GM19023 (cell line): ENCODE data around the gene ZSWIM9.

Source experiments
- ATAC-seq: cut with Tn5 transposase; IDR thresholded peaks from one replicate; pipeline ENCODE4 v1.9.1; 2021; ENCODE audit warnings: mild to moderate bottlenecking, moderate library complexity; ENCODE audit not compliant: unreplicated experiment

Gene ZSWIM9

DNA sequence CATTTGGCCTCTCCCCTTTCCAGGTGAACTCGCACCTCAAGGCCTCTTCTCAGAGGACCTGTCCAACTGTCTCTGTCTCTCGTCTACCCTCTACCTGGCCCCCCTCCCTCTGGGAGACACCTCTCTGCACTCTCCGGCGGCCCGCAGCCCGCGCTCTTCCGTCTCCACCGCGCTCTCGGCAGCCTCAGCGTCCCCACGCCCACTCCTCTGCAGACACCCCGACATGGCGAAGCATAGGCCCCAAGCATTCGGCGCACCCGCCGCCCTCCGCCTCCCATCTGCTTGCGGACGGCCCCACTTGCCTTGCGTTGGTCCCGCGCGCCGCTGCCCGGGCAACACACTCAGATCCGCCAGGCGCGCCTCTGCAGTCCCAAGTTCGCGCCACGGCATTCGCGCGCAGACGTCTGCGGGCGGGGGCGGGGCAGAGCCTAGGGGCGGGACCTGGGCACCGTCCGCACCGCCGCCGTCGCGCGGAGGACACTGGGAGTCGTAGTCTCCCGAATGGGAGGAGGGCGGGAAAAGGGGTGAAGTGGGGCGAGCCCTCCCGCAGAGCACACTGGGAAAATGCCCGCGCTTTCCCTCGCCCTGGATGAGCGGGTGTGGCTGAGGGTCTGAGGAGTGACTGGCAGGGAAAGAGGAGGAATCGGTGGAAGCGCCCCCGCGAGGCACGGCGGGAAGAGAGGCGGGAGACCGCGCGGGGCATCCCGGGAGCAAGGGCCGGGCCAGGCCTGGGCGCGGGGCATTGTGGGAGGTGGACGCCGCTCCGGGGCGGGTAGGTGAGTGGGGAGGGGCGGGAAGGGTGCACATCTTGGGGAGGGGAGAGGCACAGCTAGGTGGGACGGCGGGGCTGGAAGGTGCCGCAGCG, at the start of gene ZSWIM9, which contains the start of gene LIG1:
Gene ZSWIM9, plus strand, starts transcription at position 742 of the 865 bp plus-strand sequence. CDS start 1,123 bp downstream, outside the sequence.
Gene LIG1, minus strand, starts transcription at position 406 of the 865 bp plus-strand sequence. CDS start 4,778 bp downstream, outside the sequence.
- ATAC-seq: peak; percentile 82

DNA sequence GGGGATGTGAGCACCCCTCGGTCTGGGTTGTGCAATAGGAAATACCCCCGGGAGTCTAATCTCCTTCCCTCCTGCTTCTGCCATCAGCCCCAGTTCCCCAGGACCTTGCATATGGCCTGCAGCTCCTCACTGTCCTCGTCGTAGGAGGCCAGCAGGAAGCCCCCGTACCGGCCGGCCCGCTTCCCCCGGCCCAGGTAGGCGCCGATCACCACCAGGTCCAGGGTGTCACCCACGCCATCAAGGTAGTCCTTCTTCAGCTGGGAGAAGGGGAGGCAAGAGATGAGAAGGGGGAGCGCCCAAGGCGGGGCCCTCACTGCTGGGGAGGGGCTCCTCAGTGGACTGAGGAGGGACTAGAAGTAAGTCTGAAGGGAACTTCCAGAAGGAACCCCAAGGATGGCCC, 49.4 kb upstream of the ZSWIM9 start:
- no peak for ATAC-seq

DNA sequence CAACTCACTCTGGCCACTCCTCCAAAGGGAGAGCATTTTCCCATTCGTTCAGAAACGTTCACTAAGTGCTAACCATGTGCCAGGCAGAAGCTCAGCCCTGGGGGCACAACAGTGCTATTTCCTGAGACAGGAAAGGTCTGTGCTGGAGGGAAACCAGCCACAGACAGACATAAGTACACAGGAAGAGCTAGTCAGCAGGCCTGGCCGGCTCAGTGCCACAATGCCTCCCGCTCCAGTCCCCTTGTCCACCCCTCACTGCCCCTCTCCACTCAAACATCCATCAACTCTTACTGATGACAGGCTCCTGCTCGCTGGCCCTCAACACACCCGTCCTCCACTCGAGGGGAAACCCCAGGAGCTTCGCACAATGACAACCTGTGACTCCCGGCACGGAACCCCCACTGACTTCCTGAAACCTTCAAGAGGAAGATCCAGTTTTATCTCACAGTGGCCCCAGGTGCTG, 48.5 kb upstream of the ZSWIM9 start:
- ATAC-seq: no peak

DNA sequence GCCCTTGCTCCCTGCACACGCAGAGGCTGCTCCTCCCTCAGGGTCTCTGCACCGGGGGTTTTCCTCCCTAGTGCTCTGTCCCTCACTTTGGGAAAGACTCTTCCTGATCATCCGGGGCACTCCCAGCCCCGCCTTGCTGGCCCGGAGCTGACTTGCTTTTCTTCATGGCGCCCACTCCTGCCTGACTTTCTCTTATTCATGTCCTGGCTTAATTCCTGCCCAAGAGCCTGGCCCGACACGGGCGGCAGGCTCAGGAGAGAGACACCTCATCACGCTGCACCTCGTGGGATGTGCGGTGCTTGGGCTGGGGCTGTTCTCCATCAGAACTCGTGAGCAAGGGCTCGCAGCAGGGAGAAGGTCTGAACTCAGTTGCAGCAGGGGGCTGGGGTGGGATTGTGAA, 48.1 kb upstream of the ZSWIM9 start:
- ATAC-seq: no peak

DNA sequence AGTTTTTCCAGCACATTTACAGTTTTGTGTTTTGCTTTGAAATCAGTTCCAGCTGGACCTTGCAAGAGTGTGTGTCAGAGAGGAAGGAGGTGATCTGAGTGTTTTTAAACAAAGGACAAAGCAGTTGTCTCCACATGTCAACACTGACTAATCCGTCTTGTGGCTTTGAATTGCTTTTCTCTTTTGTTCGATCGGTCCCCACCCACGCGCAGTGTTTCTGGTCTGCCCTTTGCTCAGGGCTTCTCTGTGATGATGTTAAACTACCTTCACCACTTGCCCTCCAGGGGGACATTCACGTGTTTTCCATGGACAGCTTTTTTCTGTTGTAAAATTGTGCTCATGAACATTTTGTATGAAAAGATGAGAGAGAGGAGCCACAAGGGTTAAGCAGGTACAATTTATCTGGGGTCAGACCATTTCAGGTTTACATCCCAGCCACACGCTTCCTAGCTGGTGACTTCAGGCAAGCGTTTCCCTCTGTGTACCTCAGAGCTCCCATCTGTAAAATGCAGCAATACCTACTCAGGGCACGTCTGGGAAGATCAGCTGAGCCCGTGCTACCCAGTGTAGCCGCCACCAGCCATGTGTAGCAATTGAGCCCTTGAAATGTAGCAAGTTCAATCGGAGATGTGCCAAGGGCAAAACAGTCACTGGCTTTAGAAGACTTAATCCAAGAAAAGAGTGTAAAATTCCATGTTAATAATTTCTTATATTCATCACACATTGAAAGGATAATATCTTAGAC, 46.4 kb upstream of the ZSWIM9 start:
- ATAC-seq: no peak

DNA sequence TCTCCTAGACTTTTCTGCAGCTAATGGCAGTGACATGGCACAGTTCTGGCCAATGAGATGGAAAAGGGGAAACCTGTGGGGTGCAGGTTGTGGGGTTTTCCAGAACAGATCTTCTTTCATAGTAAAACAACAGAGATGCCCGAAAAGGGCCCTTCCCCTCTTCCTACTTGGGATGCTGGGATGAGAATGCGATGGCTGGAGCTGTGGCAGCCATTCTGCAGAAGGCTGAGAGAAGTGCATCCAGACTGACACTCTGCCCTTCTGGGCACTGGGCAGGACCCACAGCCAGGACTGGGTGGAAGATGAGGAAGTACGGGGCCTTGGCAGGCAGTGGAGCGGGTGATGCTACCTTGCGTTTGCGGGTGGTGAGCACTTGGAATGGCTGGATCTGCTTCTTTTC, 42.9 kb upstream of the ZSWIM9 start:
- ATAC-seq: no peak

DNA sequence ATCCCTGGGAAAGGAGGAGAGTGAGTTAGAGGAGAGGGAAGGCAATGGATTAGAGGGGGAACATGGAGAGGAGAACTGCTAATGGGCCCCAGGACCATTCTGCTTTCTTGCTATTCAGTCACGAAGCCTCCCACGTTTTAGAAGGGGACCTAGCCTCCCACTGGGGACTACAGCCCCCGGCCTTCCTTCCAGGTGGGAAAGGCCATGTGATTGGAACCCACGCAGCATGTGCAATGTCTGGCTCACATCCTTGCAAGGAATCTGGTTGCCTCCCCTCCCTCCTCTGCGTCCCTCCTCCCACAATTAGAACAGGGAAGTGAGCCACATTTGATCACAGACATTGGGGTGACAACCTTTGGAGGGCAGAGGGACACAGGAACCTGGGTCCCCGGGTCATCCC, 37.4 kb upstream of the ZSWIM9 start:
- no peak for ATAC-seq

DNA sequence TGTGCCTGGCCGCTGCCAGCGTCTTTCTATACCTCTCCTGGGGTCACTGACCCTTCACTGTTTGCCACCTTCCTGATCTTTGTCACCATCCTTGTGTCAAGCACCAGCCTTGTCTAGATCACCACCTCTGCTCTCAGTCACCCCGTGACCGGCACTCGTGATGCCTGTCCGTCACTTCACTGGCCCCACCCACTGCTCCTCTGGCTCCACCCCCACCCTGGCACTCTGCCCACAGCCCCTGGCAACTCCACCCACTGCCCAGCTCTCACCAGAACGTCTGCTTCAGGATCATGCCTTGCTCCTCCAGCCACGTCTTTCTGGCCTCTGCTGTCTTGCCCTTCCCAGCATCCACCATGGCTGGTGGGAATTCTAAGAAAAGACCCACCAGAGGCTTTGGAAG, 35.1 kb upstream of the ZSWIM9 start:
- no peak for ATAC-seq

DNA sequence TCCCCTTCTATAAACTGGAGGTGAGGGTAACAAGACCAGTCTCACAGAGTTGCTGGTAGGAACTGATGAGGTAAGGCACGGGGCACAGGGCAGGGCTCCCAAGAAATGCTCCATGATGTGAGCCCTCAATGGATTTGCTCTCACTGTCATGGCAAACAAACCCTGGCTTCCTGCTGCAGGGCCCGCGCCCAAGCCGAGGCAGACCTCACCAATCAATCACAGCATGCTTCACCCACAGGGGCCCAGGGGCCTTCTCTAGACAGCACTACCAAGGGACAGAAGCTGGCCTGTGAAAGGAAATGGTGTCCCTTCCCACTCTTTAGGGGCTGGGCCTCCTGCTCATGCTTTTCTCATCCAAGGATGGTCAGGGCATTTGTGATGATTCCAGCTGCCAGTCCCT, 33.9 kb upstream of the ZSWIM9 start:
- ATAC-seq: no peak

DNA sequence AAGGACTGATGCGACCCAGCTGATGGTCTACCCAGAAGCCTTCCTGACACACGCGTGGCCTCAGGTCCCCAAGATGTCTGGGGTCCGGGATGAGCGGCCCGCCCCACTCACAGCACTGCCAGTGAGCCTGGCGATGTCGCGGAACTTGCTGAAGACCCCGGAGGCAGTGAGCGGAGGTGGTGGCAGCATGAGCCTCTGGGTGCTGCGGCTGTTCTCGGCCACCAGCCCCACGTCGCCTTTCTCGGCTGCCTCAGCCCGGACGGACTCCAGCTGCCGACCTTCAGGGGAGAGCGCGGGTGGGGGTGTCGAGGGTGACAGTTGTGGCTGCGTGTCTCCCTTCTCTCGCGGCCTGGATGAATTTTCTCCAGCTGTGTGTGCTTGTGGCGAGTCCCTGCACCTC, 33.1 kb upstream of the ZSWIM9 start:
- ATAC-seq: no peak

DNA sequence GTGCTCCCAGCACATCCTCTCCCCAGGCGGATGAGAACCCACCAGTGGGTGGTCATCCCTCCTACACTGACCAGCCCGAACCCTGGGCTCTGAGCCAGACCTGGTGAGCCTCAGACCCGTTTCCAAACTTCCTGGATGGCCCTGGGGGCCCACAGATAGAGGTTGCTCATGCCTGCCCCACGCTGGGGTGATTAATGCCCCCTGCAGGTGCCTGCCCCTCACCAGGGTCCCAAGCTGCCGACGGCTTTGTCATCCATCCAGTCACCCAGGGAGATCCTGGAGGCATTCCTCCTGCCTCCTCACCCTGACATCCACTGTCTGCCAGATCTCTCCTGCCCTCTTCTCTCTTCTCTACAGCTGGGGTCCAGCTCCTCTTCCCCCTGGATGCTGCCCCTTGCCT, 31.4 kb upstream of the ZSWIM9 start:
- ATAC-seq: no peak

DNA sequence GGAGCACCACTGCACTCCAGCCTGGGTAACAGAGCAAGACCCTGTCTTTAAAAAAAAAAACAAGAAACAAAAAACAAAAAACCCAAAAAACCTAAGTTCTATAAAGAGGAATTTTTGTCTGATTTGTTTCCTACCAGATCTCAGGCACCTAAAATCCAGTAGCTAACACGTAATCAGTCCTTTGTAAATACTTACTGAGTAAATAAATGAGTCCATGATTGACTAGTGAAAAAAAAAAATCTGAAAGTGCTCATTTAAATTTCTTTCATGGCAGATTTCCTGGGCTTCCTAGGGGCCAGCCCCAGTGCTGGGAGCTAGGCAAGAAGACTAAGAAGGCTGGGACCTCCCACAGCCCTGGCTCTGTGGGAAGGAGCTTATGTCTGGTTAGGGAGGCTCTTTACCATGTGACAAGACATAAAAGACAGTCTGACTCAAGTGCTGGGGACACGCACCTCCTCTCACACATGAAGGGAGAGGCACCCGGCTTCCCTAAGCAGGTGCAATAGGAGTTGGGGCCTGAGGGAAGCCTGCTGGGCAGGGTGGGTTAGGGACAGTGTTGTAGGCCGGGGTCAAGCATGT, 22.8 kb upstream of the ZSWIM9 start:
- ATAC-seq: no peak

DNA sequence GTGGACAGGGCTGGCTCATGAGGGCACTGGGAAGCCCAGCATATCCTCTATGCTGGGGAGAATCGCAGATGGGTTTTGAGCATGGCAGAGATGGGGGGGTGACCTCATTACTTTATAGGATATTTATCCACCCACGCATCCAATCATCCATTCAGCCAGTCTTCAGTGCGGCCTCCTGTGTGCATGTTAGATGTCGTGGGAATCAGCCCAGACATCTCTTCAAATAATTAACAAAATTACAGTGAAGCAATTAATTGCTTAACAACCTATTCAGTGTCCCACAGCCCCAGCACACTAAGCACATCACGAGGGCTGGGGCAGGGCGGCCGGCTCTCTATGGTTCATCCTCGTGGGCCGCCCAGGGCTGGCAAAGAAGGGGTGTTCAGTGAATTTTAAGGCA, 21.9 kb upstream of the ZSWIM9 start:
- ATAC-seq: no peak

DNA sequence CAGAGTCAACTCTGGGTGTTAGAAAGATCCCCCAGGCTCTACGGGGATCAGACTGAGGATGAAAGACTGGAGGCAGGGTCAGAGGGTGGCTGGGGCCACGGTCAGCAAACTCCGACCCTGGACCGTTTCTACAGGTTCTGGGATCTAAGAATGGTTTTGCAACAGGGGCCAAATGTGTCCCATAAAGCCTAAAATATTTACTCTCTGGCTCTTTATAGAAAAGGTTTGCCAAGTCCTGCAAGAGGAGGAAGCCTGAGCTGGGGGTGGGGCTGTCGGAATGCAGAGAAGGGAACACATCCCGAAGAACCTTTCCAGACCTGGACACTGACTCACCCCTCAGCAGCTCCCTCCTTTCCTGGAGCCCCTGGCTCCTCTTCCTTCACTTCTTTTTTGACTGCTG, 21.1 kb upstream of the ZSWIM9 start:
- ATAC-seq: no peak

DNA sequence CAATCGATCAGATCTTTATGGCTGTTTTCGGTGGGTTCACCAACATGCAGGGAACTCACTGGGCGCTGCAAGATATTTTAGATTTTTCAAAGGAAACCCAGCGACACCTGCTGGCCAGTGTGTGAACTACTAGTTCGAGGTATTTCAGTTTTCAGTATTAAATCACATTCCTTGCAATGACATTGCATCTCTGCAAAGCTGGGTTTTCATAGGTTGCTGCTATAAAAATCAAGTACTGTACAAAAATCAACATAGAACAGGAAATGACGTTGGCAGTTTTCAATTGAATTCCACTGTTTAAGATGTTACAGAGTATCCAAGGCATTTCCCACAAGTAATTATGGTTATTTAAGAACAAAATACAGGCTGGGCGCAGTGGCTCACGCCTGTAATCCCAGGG, 17.9 kb upstream of the ZSWIM9 start:
- no peak for ATAC-seq

DNA sequence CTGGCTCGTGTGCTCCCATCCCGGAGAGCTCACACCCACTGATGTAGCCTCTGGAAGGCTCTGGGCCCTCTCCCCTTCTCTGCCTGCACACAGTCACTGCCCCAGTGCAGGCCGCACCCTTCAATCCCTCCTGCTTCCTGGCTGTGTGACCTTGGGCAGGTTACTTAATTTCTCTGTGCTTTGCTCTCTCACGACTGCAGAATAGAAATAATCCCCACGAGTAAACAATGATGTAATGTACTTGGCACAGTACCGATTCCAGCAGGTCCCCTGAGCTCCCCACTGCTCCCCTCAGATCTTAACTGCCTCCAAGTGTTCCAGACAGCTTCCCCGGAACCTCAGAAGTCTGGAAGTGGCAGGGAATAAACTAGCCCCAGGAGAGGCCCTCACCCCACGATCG, 16.5 kb upstream of the ZSWIM9 start:
- no peak for ATAC-seq

DNA sequence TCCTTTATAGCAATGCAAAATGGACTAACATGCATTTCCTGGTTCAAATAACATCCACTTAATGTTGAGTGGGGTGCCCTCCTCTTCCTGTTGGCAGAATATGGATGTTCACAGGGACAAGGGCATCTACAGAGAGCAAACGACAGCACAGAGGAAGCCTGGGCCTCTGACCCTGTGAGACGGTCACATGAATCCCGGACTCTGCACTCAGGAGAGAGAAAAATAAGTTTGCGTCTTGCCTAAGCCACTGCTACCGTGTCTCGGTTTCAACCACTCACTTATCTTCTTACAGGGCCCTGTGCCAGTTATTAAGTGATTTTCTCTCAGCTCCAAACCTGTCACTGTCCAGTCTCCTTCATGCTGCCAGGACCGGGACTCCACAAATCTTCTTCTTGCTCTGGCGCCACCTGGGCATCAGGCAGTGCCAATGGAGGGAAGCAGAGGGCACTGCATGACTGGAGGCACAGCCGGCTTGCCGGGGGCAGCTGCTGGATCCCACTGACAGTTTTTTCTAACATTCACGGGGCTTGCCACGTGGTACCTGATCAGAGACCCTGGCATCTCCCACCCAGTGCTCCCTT, 12.2 kb upstream of the ZSWIM9 start:
- no peak for ATAC-seq

DNA sequence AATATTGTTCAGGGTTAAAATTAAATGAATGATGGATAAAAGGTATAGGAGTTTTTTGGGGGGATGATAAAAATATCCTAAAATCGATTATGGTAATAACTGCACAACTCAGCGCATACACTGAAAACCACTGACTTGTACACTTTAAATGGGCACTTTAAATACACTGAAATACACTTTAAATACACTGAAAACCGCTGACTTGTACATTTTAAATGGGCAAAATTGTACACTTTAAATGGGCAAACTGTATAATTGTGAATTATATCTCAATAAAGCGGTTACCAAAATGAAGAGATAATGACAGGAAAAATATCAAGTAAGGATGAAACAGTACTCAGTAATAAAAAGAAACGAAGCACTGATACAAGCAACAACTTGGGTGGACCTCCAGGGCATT, 1.8 kb upstream of the ZSWIM9 start:
- no peak for ATAC-seq

DNA sequence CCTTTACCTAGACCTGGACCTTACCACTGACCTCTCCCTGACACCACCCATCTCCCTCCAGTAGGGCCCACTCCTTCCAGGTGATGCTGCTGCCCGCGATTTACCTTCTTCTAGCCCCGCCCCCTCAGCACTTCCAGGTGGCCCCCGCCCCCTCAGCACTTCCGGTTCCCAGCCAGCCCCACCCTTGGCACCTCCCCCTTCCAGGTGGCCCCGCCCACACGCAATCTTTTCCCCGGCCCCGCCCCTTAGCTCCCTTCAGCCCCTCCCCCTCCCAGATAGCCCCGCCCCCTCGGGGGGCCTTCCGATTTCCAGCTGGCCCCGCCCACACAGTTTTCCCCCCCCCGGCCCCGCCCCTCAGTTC, 922 bp upstream of the ZSWIM9 start:
- ATAC-seq: peak; percentile 12

DNA sequence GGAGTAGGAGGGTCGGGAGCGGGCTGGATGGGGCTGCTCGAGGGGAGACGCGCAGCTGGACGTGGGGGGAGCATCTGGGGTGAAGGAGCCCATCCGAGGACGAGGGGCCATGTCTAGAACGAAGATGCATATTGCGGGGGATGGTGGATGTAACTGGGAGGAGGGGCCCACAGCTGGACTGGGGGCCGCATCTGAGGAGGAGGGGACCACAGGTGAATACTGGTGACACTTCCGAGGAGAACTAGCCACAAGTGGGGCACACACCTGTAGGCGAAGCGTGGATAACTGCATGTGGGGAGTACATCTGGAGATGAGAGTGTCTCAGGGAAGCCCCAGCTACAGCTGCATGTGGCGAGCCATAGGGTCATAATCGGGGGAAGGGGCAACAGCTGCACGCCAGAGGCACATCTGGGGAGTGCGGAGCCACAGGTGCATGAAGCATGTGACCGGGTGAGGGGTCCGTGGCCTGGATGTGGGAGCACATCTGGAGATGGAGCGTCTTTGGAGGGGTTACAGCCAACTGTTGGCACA, 402 bp downstream of the ZSWIM9 start:
- peak; percentile 6 for ATAC-seq

DNA sequence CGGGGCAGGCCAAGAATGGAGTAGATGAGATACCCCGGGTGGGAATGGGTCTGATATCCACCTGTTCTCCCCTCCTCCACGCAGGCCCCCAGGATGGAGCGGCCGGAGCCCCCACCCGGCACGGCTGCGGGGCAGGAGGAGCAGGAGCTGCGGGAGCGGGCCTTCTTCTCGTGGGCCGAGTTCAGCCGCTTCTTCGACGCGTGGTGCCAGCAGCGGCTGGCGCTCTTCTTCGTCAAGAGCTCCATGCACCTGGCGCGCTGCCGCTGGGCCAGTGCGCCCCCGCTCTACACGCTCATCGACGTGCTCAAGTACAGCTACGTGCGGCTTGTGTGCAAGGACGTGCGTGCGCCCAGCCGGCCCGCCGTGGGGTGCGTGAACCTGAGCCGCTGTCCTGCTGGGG, 1.2 kb downstream of the ZSWIM9 start:
- ATAC-seq: no peak
